PC-9 (cell line): ENCODE results near the gene VIM.

ENCODE experiments used
- EZH2 ChIP-seq: fragments of 200-600 bp; sonication (generic); IDR thresholded peaks from 2 replicates; pipeline ENCODE4 v1.8.0; 2017; ENCODE audit warnings: antibody characterized with exemption, low read depth
- TF ChIP-seq, protein P1 (sequence below): fragments of 200-600 bp; sonication (generic); conservative IDR thresholded peaks from 2 replicates; pipeline ENCODE4 v1.6.1; 2017; ENCODE audit warnings: mixed run types, antibody characterized with exemption, mild to moderate bottlenecking, moderate library complexity

DNA sequence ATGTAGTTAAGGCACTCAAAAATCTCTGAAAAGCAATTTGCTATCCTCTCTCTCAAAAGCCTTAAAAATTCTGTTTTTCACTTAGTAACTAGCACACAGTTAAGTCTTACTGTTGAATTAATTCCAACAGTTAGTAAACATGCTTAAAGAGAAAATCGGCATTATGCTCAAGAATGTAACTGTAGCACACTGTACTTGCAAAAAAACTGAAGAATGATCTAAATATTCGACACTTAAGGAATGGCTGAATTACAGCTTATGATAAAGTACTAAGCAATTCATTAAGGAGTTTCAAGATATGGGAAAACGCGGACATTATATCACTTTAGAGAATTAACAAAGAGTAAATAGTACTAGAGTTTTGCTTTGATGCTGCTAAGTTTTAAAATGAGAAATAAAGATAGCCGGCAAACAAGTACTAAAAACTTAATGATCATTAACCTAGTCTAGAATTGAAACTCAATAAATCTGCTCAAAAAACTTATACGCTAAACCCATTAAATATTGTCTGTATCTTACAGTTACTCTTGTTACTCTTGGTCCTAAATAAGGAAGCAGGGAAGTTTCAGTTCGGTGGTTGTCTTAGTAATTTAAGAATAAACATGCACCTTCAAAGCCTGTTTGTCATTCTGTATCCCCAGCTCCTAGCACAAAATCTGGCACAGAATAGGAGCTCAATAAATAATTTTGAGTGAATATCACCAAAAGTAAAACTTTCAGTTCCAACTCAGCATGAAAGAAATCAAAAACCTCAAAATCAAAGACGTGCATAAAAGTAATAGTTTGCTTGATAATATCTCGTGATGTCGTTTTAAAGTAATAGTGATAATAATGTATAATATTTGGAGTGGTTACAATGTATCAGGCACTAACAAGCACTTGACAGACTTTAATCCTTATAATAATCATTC is 27.8 kb upstream of the VIM start:
- TF ChIP-seq, protein P1, sequence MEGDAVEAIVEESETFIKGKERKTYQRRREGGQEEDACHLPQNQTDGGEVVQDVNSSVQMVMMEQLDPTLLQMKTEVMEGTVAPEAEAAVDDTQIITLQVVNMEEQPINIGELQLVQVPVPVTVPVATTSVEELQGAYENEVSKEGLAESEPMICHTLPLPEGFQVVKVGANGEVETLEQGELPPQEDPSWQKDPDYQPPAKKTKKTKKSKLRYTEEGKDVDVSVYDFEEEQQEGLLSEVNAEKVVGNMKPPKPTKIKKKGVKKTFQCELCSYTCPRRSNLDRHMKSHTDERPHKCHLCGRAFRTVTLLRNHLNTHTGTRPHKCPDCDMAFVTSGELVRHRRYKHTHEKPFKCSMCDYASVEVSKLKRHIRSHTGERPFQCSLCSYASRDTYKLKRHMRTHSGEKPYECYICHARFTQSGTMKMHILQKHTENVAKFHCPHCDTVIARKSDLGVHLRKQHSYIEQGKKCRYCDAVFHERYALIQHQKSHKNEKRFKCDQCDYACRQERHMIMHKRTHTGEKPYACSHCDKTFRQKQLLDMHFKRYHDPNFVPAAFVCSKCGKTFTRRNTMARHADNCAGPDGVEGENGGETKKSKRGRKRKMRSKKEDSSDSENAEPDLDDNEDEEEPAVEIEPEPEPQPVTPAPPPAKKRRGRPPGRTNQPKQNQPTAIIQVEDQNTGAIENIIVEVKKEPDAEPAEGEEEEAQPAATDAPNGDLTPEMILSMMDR, result no peak
- TF ChIP-seq EZH2, result no peak
